Measurements from ENCODE around the gene NAT8.

GRCh38 chr2:73611867-73612266 lies 30.4 kb downstream of the NAT8 start:
- TF ChIP-seq, protein P1, sequence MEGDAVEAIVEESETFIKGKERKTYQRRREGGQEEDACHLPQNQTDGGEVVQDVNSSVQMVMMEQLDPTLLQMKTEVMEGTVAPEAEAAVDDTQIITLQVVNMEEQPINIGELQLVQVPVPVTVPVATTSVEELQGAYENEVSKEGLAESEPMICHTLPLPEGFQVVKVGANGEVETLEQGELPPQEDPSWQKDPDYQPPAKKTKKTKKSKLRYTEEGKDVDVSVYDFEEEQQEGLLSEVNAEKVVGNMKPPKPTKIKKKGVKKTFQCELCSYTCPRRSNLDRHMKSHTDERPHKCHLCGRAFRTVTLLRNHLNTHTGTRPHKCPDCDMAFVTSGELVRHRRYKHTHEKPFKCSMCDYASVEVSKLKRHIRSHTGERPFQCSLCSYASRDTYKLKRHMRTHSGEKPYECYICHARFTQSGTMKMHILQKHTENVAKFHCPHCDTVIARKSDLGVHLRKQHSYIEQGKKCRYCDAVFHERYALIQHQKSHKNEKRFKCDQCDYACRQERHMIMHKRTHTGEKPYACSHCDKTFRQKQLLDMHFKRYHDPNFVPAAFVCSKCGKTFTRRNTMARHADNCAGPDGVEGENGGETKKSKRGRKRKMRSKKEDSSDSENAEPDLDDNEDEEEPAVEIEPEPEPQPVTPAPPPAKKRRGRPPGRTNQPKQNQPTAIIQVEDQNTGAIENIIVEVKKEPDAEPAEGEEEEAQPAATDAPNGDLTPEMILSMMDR (IDR thresholded peaks at IDR 0.05) = no peak
- TF ChIP-seq GABPA (IDR thresholded peaks at IDR 0.05; ENCODE audit: low read depth) = no peak
- TF ChIP-seq FOXM1 (IDR thresholded peaks at IDR 0.05; ENCODE audit: low read depth) = no peak
- TF ChIP-seq POLR2AphosphoS5 (IDR thresholded peaks at IDR 0.05; ENCODE audit: low read depth, low read length) = no peak
- no peak for TF ChIP-seq ELF1 (IDR thresholded peaks at IDR 0.05)
- no peak for TF ChIP-seq TCF12 (IDR thresholded peaks at IDR 0.05)
- no peak for TF ChIP-seq RAD21 (IDR thresholded peaks at IDR 0.05; ENCODE audit: low read length)
- TF ChIP-seq TAF1 (IDR thresholded peaks at IDR 0.05; ENCODE audit: borderline replicate concordance, low read depth, low read length) = no peak
- TF ChIP-seq, protein P2, sequence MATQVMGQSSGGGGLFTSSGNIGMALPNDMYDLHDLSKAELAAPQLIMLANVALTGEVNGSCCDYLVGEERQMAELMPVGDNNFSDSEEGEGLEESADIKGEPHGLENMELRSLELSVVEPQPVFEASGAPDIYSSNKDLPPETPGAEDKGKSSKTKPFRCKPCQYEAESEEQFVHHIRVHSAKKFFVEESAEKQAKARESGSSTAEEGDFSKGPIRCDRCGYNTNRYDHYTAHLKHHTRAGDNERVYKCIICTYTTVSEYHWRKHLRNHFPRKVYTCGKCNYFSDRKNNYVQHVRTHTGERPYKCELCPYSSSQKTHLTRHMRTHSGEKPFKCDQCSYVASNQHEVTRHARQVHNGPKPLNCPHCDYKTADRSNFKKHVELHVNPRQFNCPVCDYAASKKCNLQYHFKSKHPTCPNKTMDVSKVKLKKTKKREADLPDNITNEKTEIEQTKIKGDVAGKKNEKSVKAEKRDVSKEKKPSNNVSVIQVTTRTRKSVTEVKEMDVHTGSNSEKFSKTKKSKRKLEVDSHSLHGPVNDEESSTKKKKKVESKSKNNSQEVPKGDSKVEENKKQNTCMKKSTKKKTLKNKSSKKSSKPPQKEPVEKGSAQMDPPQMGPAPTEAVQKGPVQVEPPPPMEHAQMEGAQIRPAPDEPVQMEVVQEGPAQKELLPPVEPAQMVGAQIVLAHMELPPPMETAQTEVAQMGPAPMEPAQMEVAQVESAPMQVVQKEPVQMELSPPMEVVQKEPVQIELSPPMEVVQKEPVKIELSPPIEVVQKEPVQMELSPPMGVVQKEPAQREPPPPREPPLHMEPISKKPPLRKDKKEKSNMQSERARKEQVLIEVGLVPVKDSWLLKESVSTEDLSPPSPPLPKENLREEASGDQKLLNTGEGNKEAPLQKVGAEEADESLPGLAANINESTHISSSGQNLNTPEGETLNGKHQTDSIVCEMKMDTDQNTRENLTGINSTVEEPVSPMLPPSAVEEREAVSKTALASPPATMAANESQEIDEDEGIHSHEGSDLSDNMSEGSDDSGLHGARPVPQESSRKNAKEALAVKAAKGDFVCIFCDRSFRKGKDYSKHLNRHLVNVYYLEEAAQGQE (IDR thresholded peaks at IDR 0.05; ENCODE audit: low read depth, low read length) = no peak
- TF ChIP-seq USF2 (IDR thresholded peaks at IDR 0.05; ENCODE audit: borderline replicate concordance, low read depth, low read length) = no peak
- TF ChIP-seq YY1 (IDR thresholded peaks at IDR 0.05; ENCODE audit: low read depth) = no peak
